ENCODE measurements around the gene TRPM5. TPM values are rescaled to one million over a fixed set of nuclear protein-coding genes. Genes with fewer than 3 reads are reported as not detected.

Gene TRPM5
- total and polyA plus RNA-seq, 2 of the 4 experiments (the other 2 are of a cell fraction): not detected

- intact Hi-C loops (cut with micrococcal nuclease): no loop called here
- DNase-seq (no peak), ATAC-seq (ENCODE audit: low read depth) (no peak)
- Histone ChIP-seq H4K20me1 (ENCODE audit: insufficient read depth, low read length) (no peaks in the 10 kb centered on the region), H3K4me2 (ENCODE audit: low read depth, low read length) (no peak overlapping the region), H3K23ac (ENCODE audit: low read depth, low read length) (no peak overlapping the region), H2BK15ac (ENCODE audit: low read depth, low read length) (no peak overlapping the region), H3K4me3 (ENCODE audit: insufficient read depth, low read depth, low read length) (no peak overlapping the region), H3K14ac (replicated peaks; ENCODE audit: low read depth, low read length) (no peak overlapping the region), H4K91ac (ENCODE audit: insufficient read depth, low read depth, low read length) (no peak overlapping the region), H3K9me1 (ENCODE audit: insufficient read depth, low read length) (no peaks in the 10 kb centered on the region), H2BK5ac (ENCODE audit: low read depth, low read length, poor library complexity, severe bottlenecking) (no peak overlapping the region), H3K79me1 (ENCODE audit: low read depth in 1 of 2, low read length in 2 of 2) (no peaks in the 10 kb centered on the region), H3K56ac (ENCODE audit: extremely low read depth, insufficient read depth, low read length) (no peak overlapping the region), H3K4me1 (ENCODE audit: control insufficient read depth, insufficient read depth, low read length) (no peaks in the 10 kb centered on the region), H3K27ac (ENCODE audit: insufficient read depth, low read length) (no peak overlapping the region), H4K8ac (ENCODE audit: low read depth in 2 of 2, low read length in 2 of 2) (no peak overlapping the region), H2BK120ac (ENCODE audit: low read depth, low read length) (no peak overlapping the region), H3K4ac (ENCODE audit: low read depth, low read length) (no peak overlapping the region), H3K27me3 (ENCODE audit: control insufficient read depth, insufficient read depth, low read length) (peaks cover 53% of the 10 kb centered on the region), H2BK20ac (ENCODE audit: low read depth, low read length) (no peak overlapping the region), H4K5ac (ENCODE audit: low read depth, low read length) (no peak overlapping the region), H3K9ac (ENCODE audit: low read depth, low read length) (no peak overlapping the region), H3K18ac (ENCODE audit: low read depth, low read length) (no peak overlapping the region), H2AK9ac (replicated peaks; ENCODE audit: low read depth, low read length, poor library complexity) (no peak overlapping the region), H2AFZ (replicated peaks; ENCODE audit: low read length, poor library complexity) (no peak overlapping the region), H3K9me3 (ENCODE audit: control insufficient read depth, insufficient read depth, low read length) (no peaks in the 10 kb centered on the region; the same call in 1 of the 2 replicates), H3K36me3 (ENCODE audit: control insufficient read depth, insufficient read depth, low read length) (no peaks in the 10 kb centered on the region), H2AK5ac (ENCODE audit: low read depth, low read length) (no peak overlapping the region)
- ChIA-PET CTCF (no interaction called here), POLR2A (ENCODE audit: unreplicated experiment) (no interaction called here)
- in situ Hi-C loops (cut with MboI; ENCODE audit: low sequenced_read_pairs): no loop called here
- BruUV-seq (replicated peaks): no TSS peak
- WGBS, 2 experiments (ENCODE audit: extremely low coverage in 2 of 2, insufficient read length in 1 of 2): 71% methylated on average over 3 of the region's 19 CpGs; no CpG with 5 or more reads in 1 of the 2 experiments
- dilution Hi-C loops (cut with HindIII; ENCODE audit: low sequenced_read_pairs, unreplicated experiment): no loop called here
- no peak for TF ChIP-seq MAFK (IDR thresholded peaks at IDR 0.05; ENCODE audit: low read depth, low read length)
- no peak for TF ChIP-seq USF2 (IDR thresholded peaks at IDR 0.05; ENCODE audit: low read depth, low read length)
- TF ChIP-seq RFX5 (IDR thresholded peaks at IDR 0.05; ENCODE audit: low read depth, low read length): no peak
- TF ChIP-seq CEBPB (IDR thresholded peaks at IDR 0.05; ENCODE audit: low read depth, low read length): no peak
- no peak for TF ChIP-seq SMC3 (IDR thresholded peaks at IDR 0.05; ENCODE audit: low read depth, low read length)
- no peak for TF ChIP-seq MAZ (IDR thresholded peaks at IDR 0.05; ENCODE audit: borderline replicate concordance, low read depth, low read length)
- TF ChIP-seq RCOR1 (IDR thresholded peaks at IDR 0.05; ENCODE audit: insufficient replicate concordance, low read length): no peak
- no peak for TF ChIP-seq CTCF (conservative IDR thresholded peaks at IDR 0.05; ENCODE audit: low read depth, low read length)
- TF ChIP-seq BHLHE40 (IDR thresholded peaks at IDR 0.05; ENCODE audit: low read depth, low read length): no peak
- no peak for TF ChIP-seq RAD21 (IDR thresholded peaks at IDR 0.05; ENCODE audit: low read length)
- no peak for TF ChIP-seq MXI1 (IDR thresholded peaks at IDR 0.05; ENCODE audit: borderline replicate concordance, low read depth, low read length)
- TF ChIP-seq NFE2L2 (IDR thresholded peaks at IDR 0.05; ENCODE audit: low read depth, low read length): no peak
- TF ChIP-seq POLR2A (IDR thresholded peaks at IDR 0.05; ENCODE audit: low read depth, low read length): no peak
- TF ChIP-seq, protein P1, sequence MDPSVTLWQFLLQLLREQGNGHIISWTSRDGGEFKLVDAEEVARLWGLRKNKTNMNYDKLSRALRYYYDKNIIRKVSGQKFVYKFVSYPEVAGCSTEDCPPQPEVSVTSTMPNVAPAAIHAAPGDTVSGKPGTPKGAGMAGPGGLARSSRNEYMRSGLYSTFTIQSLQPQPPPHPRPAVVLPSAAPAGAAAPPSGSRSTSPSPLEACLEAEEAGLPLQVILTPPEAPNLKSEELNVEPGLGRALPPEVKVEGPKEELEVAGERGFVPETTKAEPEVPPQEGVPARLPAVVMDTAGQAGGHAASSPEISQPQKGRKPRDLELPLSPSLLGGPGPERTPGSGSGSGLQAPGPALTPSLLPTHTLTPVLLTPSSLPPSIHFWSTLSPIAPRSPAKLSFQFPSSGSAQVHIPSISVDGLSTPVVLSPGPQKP (IDR thresholded peaks at IDR 0.05; ENCODE audit: borderline replicate concordance, low read depth, low read length): no peak
- TF ChIP-seq CHD1 (IDR thresholded peaks at IDR 0.05; ENCODE audit: low read depth, low read length): no peak
- no peak for TF ChIP-seq FOS (IDR thresholded peaks at IDR 0.05; ENCODE audit: low read depth, low read length)
Observed at GRCh38 chr11:2450321-2451041, 6.2 kb upstream of the TRPM5 start.
